Mesothelial cell of epicardium (in vitro differentiated cells): ENCODE measurements around the gene STARD3. TPM values are rescaled to one million over a fixed set of nuclear protein-coding genes. Genes with fewer than 3 reads are reported as not detected.
A peak's percentile ranks its signal among the peaks of the same experiment; 100 is the strongest.

Source experiments
- DNase-seq, 2 experiments: peaks; one replicate each; pipeline ENCODE4 v3.0.0; 2021; ENCODE audit warnings: low spot score in 2 of 2; ENCODE audit not compliant: unreplicated experiment in 2 of 2
- H3K27ac Mint-ChIP-seq: 2 replicates; pipeline ENCODE4 v1.8.0; 2021; ENCODE audit warnings: mixed read lengths
- H3K27me3 Mint-ChIP-seq: 2 replicates; pipeline ENCODE4 v1.8.0; 2021; ENCODE audit warnings: low read depth, mixed read lengths
- H3K36me3 Mint-ChIP-seq: 2 replicates; pipeline ENCODE4 v1.8.0; 2021; ENCODE audit warnings: mixed read lengths
- H3K4me1 Mint-ChIP-seq: 2 replicates; pipeline ENCODE4 v1.8.0; 2021; ENCODE audit warnings: mixed read lengths
- H3K4me3 Mint-ChIP-seq: 2 replicates; pipeline ENCODE4 v1.8.0; 2021; ENCODE audit warnings: mild to moderate bottlenecking, moderate library complexity, mixed read lengths
- H3K9me3 Mint-ChIP-seq: 2 replicates; pipeline ENCODE4 v1.8.0; 2021; ENCODE audit warnings: mixed read lengths
- CTCF ChIP-seq: fragments of 200-600 bp; sonication (generic); IDR thresholded peaks from one replicate; pipeline ENCODE4 v1.5.0; 2021; ENCODE audit warnings: antibody characterized with exemption; ENCODE audit not compliant: unreplicated experiment
- total RNA-seq: library from RNA; stranded (reverse); gene quantifications from 3 replicates; pipeline ENCODE4 v1.2.1, GENCODE V29; 2021

Gene STARD3
- total RNA-seq, 1 donor from 2014 or later = 56.2 TPM

- no peak for DNase-seq
- Mint-ChIP-seq H3K4me3 (peak overlapping the region; percentile 97), H3K4me1 (peaks cover 53% of the 10 kb centered on the region), H3K36me3 (peaks cover 2% of the 10 kb centered on the region), H3K9me3 (no peaks in the 10 kb centered on the region), H3K27me3 (no peaks in the 10 kb centered on the region), H3K27ac (peak overlapping the region; percentile 79)
- no peak for TF ChIP-seq CTCF
These were observed 64.3 kb downstream of the STARD3 start for GRCh38 chr17:39701012-39701783.

- no peak for DNase-seq
- Mint-ChIP-seq H3K4me3 (peak overlapping the region; percentile 97), H3K4me1 (peaks cover 56% of the 10 kb centered on the region), H3K36me3 (peaks cover 2% of the 10 kb centered on the region), H3K27me3 (no peaks in the 10 kb centered on the region), H3K9me3 (no peaks in the 10 kb centered on the region), H3K27ac (peak overlapping the region; percentile 79)
- no peak for TF ChIP-seq CTCF
These were observed 65.0 kb downstream of the STARD3 start for GRCh38 chr17:39701784-39702422.

GRCh38 chr17:39702901-39703893, 66.3 kb downstream of the STARD3 start:
- DNase-seq = no peak
- Mint-ChIP-seq H3K36me3 (peaks cover 6% of the 10 kb centered on the region), H3K27me3 (no peaks in the 10 kb centered on the region), H3K9me3 (no peaks in the 10 kb centered on the region), H3K4me1 (peaks cover 56% of the 10 kb centered on the region), H3K27ac (peak overlapping the region; percentile 2), H3K4me3 (no peak overlapping the region)
- no peak for TF ChIP-seq CTCF

GRCh38 chr17:39703913-39704312, 67.0 kb downstream of the STARD3 start:
- Mint-ChIP-seq H3K4me3 (no peak overlapping the region), H3K27ac (peak overlapping the region; percentile 2), H3K27me3 (no peaks in the 10 kb centered on the region), H3K9me3 (no peaks in the 10 kb centered on the region), H3K4me1 (peaks cover 54% of the 10 kb centered on the region), H3K36me3 (peaks cover 7% of the 10 kb centered on the region)
- no peak for TF ChIP-seq CTCF
- no peak for DNase-seq

- no peak for DNase-seq
These were observed 68.0 kb downstream of the STARD3 start for GRCh38 chr17:39704821-39705551.

More at GRCh38 chr17:39704821-39705551, 68.0 kb downstream of the STARD3 start:
- Mint-ChIP-seq H3K4me1 (peaks cover 46% of the 10 kb centered on the region), H3K4me3 (no peak overlapping the region), H3K9me3 (no peaks in the 10 kb centered on the region), H3K27me3 (no peaks in the 10 kb centered on the region), H3K36me3 (peaks cover 14% of the 10 kb centered on the region), H3K27ac (peak overlapping the region; percentile 43)
- TF ChIP-seq CTCF = no peak
